Spleen (tissue), 11 donors: ENCODE data around the gene WDR82. TPM values are rescaled to one million over a fixed set of nuclear protein-coding genes. Genes with fewer than 3 reads are reported as not detected.

ENCODE experiments used
- DNase-seq: peaks from one replicate; pipeline ENCODE4 v3.0.0-alpha.2; 2020
- H3K27ac ChIP-seq, 8 donors: fragments of 200-600 bp; sonication (generic) in 7 of 8; 1 replicate in 4 of 8; 2 replicates in 4 of 8; pipeline versions ENCODE4 v1.5.0 to v1.8.0; 2016 to 2021; ENCODE audit warnings: inconsistent platforms in 4 of 8, mild to moderate bottlenecking in 4 of 8, moderate library complexity in 1 of 8
- H3K27me3 ChIP-seq, 7 donors: fragments of 200-600 bp; sonication (generic) in 6 of 7; replicated peaks in 1 of 7; 1 replicate in 4 of 7; 2 replicates in 3 of 7; pipeline versions ENCODE4 v1.5.0 to v1.8.0; 2016 to 2021; ENCODE audit warnings: inconsistent platforms in 3 of 7, mild to moderate bottlenecking in 1 of 7
- H3K36me3 ChIP-seq, 6 donors: fragments of 200-600 bp; sonication (generic) in 5 of 6; 1 replicate in 4 of 6; 2 replicates in 2 of 6; pipeline versions ENCODE4 v1.5.0 to v1.8.0; 2016 to 2021; ENCODE audit warnings: inconsistent platforms in 2 of 6
- H3K4me1 ChIP-seq, 6 donors: fragments of 200-600 bp; sonication (generic) in 5 of 6; 1 replicate in 3 of 6; 2 replicates in 3 of 6; pipeline versions ENCODE4 v1.5.0 to v1.8.0; 2016 to 2021; ENCODE audit warnings: inconsistent platforms in 3 of 6
- H3K4me3 ChIP-seq, 8 donors: fragments of 200-600 bp; sonication (generic) in 7 of 8; 1 replicate in 4 of 8; 2 replicates in 4 of 8; pipeline versions ENCODE4 v1.5.0 to v1.8.0; 2016 to 2021; ENCODE audit warnings: inconsistent platforms in 4 of 8, mild to moderate bottlenecking in 4 of 8, moderate library complexity in 2 of 8
- H3K9me3 ChIP-seq, 8 donors: fragments of 200-600 bp; sonication (generic) in 7 of 8; 1 replicate in 4 of 8; 2 replicates in 4 of 8; pipeline versions ENCODE4 v1.5.0 to v1.8.0; 2016 to 2021; ENCODE audit warnings: inconsistent platforms in 4 of 8
- POLR2A ChIP-seq, 3 donors: fragments of 450-650 bp; IDR thresholded peaks; one replicate each; pipeline ENCODE4 v1.5.1; 2017; ENCODE audit warnings: antibody characterized with exemption in 3 of 3, mild to moderate bottlenecking in 1 of 3
- POLR2AphosphoS5 ChIP-seq, 3 donors: sonication (generic); formaldehyde crosslinking; IDR thresholded peaks; one replicate each; pipeline ENCODE4 v1.5.1; 2017; ENCODE audit warnings: antibody characterized with exemption in 3 of 3
- WGBS, 5 donors: extraction: QIAGEN DNeasy Blood & Tissue Kit in 3 of 5; methylation state at CpG; one replicate each; pipeline versions ENCODE4 v1.1.5 to v1.1.7; 2013 to 2018; 5-methylcytosine and 5-hydroxymethylcytosine counted together
- intact Hi-C: fragments of 100-400 bp; cut with DNase I; formaldehyde crosslinking; loops from one replicate; pipeline ENCODE4 v1.15.0; 2023; ENCODE audit warnings: low total_unique reads
- polyA plus RNA-seq, 3 donors: library from polyadenylated mRNA; stranded (reverse); fragments of 200-250 nt; gene quantifications; one replicate each; pipeline ENCODE4 v1.2.1, GENCODE V29; 2013
- total RNA-seq, 7 donors: library from RNA; depleted of rRNA in 3 of 7; stranded (reverse); fragments of >200 nt in 3 of 7; fragmentation: NEBNext Ultra II Directional in 4 of 7; extraction: Animal tissue kit (Norgen Biotek cat#: 25700) in 4 of 7; gene quantifications; one replicate each; pipeline versions ENCODE4 v1.1.0 to v1.2.1, GENCODE V29; 2016 to 2021
- TF ChIP-seq, protein P1 (sequence below), 11 experiments: fragments of 200-600 bp in 7 of 11; fragments of 450-650 bp in 4 of 11; sonication (generic) in 4 of 11; IDR thresholded peaks in 8 of 11; conservative IDR thresholded peaks in 3 of 11; 1 replicate in 7 of 11; 2 replicates in 4 of 11; pipeline versions ENCODE4 v1.4.0 to v1.8.0; 2016 to 2021; ENCODE audit warnings: antibody characterized with exemption in 11 of 11, inconsistent platforms in 4 of 11, mild to moderate bottlenecking in 1 of 11
- donor health status: healthy with polysubstance abuse.
- donor health status: DM: no; HTN: no; CAD: no; lungs with moderate emphysema.
- donor health status: DM: no; HTN: no; CAD: no.
- donor health status: Bipolar disorder and iron deficiency.
- donor health status: healthy.
- donor health status: DM: no; HTN: no; CAD: no.
- donor health status: DM: yes; HTN: yes; CAD: no.

WDR82 gene
- total and polyA plus RNA-seq, 10 donors: 20.9 to 80.6 (median 66.4) TPM

DNA sequence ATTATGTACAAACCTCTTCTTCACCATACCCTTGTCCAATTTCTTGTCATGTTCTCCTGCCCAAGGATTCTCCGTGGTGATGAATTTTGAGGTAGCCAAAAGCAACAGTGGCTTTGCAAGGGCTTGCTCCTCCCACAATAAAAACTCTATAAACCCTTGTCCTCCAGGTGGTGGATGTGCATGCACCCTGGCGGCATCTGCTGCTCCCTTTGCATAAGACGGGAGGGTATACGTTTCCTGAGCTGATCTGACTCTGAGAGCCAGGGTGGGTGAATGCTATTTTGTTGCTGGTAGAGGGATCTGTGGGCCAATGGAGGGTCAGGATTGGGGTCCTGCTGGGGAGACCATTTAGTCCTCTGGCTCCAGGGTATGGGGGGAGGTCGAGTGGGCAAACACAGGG lies 43.0 kb upstream of the WDR82 start:
- H3K36me3 ChIP-seq: peaks cover 0 to 23% (median 0%) of the 10 kb centered on the region in 6 donors
- no peak overlapping the region for H3K27ac ChIP-seq
- TF ChIP-seq, protein P1, sequence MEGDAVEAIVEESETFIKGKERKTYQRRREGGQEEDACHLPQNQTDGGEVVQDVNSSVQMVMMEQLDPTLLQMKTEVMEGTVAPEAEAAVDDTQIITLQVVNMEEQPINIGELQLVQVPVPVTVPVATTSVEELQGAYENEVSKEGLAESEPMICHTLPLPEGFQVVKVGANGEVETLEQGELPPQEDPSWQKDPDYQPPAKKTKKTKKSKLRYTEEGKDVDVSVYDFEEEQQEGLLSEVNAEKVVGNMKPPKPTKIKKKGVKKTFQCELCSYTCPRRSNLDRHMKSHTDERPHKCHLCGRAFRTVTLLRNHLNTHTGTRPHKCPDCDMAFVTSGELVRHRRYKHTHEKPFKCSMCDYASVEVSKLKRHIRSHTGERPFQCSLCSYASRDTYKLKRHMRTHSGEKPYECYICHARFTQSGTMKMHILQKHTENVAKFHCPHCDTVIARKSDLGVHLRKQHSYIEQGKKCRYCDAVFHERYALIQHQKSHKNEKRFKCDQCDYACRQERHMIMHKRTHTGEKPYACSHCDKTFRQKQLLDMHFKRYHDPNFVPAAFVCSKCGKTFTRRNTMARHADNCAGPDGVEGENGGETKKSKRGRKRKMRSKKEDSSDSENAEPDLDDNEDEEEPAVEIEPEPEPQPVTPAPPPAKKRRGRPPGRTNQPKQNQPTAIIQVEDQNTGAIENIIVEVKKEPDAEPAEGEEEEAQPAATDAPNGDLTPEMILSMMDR (IDR thresholded peaks at IDR 0.05 in 8 of 11, conservative IDR thresholded peaks at IDR 0.05 in 3 of 11): no peak
- TF ChIP-seq POLR2A (IDR thresholded peaks at IDR 0.05) (no peak), POLR2AphosphoS5 (IDR thresholded peaks at IDR 0.05) (no peak)
- H3K9me3 ChIP-seq: no peaks in the 10 kb centered on the region
- intact Hi-C loops: no loop called here
- no peaks in the 10 kb centered on the region for H3K27me3 ChIP-seq
- DNase-seq: no peak
- peaks cover 10 to 18% (median 14%) of the 10 kb centered on the region in 6 donors for H3K4me1 ChIP-seq
- no peak overlapping the region for H3K4me3 ChIP-seq
- 82 to 89% (median 86%) methylated on average over 3 to 5 of the region's 5 CpGs for WGBS, 5 donors

DNA sequence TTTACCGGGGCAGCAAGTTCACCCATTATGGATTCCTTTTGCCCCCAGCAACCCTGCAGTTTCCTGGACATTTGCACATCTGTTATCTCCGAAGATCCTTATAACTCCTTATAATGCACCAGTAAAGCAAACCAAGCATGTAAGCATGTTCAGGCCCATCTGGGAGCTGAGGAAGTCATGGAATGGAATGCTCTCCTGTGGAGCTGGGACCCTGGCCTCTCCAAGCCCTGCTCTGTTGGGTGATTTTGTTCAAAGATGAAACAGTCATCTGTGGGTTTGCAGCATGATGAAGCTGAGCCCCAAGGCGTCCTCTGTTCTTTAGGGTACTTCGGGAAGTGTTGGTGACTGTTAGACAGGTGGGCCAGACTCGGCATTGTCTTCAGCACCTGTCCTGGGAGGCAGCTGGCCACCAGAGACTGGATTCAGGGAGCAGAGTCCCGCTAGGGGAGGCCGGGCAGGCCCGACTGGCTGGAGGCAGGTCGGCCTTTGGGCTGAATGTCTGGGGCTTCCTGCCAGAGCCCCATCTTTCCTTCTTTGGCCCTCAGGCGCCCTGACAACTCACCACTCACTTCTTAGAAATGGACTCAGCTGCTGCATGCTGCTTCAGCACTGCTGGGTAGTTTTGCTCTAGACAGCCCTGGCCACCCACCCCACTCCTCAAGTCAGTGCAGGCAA lies 41.6 kb upstream of the WDR82 start:
- Histone ChIP-seq H3K27ac (no peak overlapping the region), H3K4me3 (no peak overlapping the region), H3K9me3 (no peaks in the 10 kb centered on the region), H3K27me3 (no peaks in the 10 kb centered on the region), H3K4me1 (peaks cover 10 to 18% (median 14%) of the 10 kb centered on the region in 6 donors), H3K36me3 (peaks cover 0 to 19% (median 0%) of the 10 kb centered on the region in 6 donors)
- 86 to 95% (median 94%) methylated on average over 9 to 10 of the region's 10 CpGs for WGBS, 5 donors
- no peak for DNase-seq
- intact Hi-C loops: no loop called here
- TF ChIP-seq, protein P1 (IDR thresholded peaks at IDR 0.05 in 8 of 11, conservative IDR thresholded peaks at IDR 0.05 in 3 of 11): no peak
- no peak for TF ChIP-seq POLR2A (IDR thresholded peaks at IDR 0.05)

DNA sequence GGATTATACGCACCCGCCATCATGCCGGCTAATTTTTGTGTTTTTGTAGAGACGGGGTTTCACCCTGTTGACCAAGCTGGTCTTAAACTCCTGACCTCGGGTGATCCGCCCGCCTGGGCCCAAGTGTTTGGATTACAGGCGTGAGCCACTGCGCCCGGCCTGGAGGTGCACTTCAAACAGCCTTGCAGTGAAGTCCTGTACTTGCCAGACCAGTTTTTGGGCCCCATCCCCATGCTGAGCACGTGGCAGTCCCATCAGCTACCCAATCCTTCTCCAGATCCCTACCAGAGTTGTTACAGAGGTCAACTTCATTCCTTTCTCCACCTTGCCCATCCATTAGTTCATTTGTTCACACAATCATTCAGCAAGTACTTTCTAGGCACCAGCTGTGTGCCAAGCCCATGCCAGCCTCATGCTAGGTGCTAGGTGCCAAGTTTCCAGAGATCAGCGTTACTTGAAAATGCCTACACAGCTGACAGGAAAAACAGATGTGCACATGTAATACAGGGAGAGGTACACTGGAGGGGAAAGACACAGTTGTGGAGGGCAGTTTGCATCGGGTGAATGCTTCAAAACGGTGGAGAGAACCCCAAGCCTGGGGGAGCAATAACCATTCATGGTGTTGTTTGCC lies 39.9 kb upstream of the WDR82 start:
- WGBS, 5 donors: 74 to 93% (median 85%) methylated on average over 14 of the region's 14 CpGs
- peaks cover 18 to 35% (median 26%) of the 10 kb centered on the region in 6 donors for H3K4me1 ChIP-seq
- peak overlapping the region in 1 of 8 donors; percentile 51 for H3K4me3 ChIP-seq
- H3K27ac ChIP-seq: no peak overlapping the region
- H3K9me3 ChIP-seq: no peaks in the 10 kb centered on the region
- TF ChIP-seq, protein P1 (IDR thresholded peaks at IDR 0.05 in 8 of 11, conservative IDR thresholded peaks at IDR 0.05 in 3 of 11): no peak
- DNase-seq: no peak
- intact Hi-C loops: no loop called here
- no peaks in the 10 kb centered on the region for H3K27me3 ChIP-seq
- peaks cover 0 to 19% (median 0%) of the 10 kb centered on the region in 6 donors for H3K36me3 ChIP-seq
